K562 (cell line): Measurements from ENCODE around the gene PDK1. TPM values are rescaled to one million over a fixed set of nuclear protein-coding genes. Genes with fewer than 3 reads are reported as not detected.

Experiments
- ATAC-seq: fragments of 200-7000 bp; cut with Tn5 transposase; 3 replicates; pipeline ENCODE4 v1.9.1; 2020; ENCODE audit warnings: moderate library complexity
- BruUV-seq: library from RNA; stranded (reverse); fragments of 400-500 nt; replicated peaks from 2 replicates; lab custom pipeline; 2021; lab: Mats Ljungman, UMichigan
- CTCF ChIA-PET: fragments of 300-600 bp; formaldehyde crosslinking; extraction: SDS; loops from one replicate; lab custom pipeline; 2021; ENCODE audit warnings: low intra/inter-chr PET ratio; lab: Yijun Ruan, JAX
- POLR2A ChIA-PET: fragments of 300-600, 350-650 bp; sonication (Branson Sonifier 250); formaldehyde crosslinking; extraction: SDS; loops from one replicate; lab custom pipeline; 2021; ENCODE audit warnings: antibody characterized with exemption, inconsistent platforms; lab: Yijun Ruan, JAX
- DNase-seq, 4 experiments: peaks; one replicate each; pipeline versions ENCODE4 v3.0.0 to v3.0.0-alpha.2; 2011 to 2018; ENCODE audit warnings: low spot score in 3 of 4, mixed read lengths in 3 of 4; ENCODE audit errors: extremely low read depth in 1 of 4
- FAIRE-seq: peaks from 2 replicates; lab custom pipeline; 2011; peaks lifted over from hg19 to GRCh38; lab: Jason Lieb, UNC
- H2AFZ ChIP-seq: 2 replicates; pipeline ENCODE4 v1.6.0; 2011; ENCODE audit warnings: low read depth, low read length, control low read depth, inconsistent platforms
- H3K27ac ChIP-seq: fragments of 200-600 bp; 3 replicates; pipeline ENCODE4 v1.8.0; 2011; ENCODE audit warnings: low read depth, mild to moderate bottlenecking, control low read depth, inconsistent platforms, low read length, moderate library complexity, mixed read lengths; ENCODE audit errors: extremely low read depth
- H3K27me3 ChIP-seq, 2 experiments: fragments of 300-600 bp in 1 of 2; 2 replicates in 1 of 2; 3 replicates in 1 of 2; pipeline versions ENCODE4 v1.6.0 to v1.8.0; 2011; ENCODE audit warnings: inconsistent platforms in 2 of 2, low read length in 2 of 2, mild to moderate bottlenecking in 1 of 2, mixed read lengths in 1 of 2, moderate library complexity in 1 of 2; ENCODE audit not compliant: control insufficient read depth in 2 of 2, insufficient read depth in 2 of 2
- H3K36me3 ChIP-seq: fragments of 300-600 bp; 3 replicates; pipeline ENCODE4 v1.8.0; 2011; ENCODE audit warnings: mild to moderate bottlenecking, low read length, inconsistent platforms; ENCODE audit not compliant: control insufficient read depth, insufficient read depth
- H3K4me1 ChIP-seq, 2 experiments: fragments of 200-600 bp in 1 of 2; replicated peaks in 1 of 2; 2 replicates in 1 of 2; 3 replicates in 1 of 2; pipeline versions ENCODE4 v1.5.1 to v1.8.0; 2011; ENCODE audit warnings: inconsistent platforms in 2 of 2, low read length in 2 of 2, mild to moderate bottlenecking in 1 of 2, mixed read lengths in 1 of 2, moderate library complexity in 1 of 2; ENCODE audit not compliant: control insufficient read depth in 2 of 2, insufficient read depth in 2 of 2
- H3K4me2 ChIP-seq: 2 replicates; pipeline ENCODE4 v1.6.1; 2011; ENCODE audit warnings: low read length, control low read depth, inconsistent platforms, mixed read lengths; ENCODE audit not compliant: insufficient read depth
- H3K4me3 ChIP-seq: fragments of 200-600 bp; sonication (generic), shearing (Covaris generic); 2 replicates; pipeline ENCODE4 v1.5.1; 2016; ENCODE audit warnings: control low read depth, inconsistent platforms
- H3K79me2 ChIP-seq: fragments of 200-600 bp; 3 replicates; pipeline ENCODE4 v1.8.0; 2011; ENCODE audit warnings: low read length, inconsistent platforms; ENCODE audit not compliant: control insufficient read depth, insufficient read depth
- H3K9ac ChIP-seq, 2 experiments: 2 replicates each; pipeline versions ENCODE4 v1.6.0 to v1.6.1; 2011; ENCODE audit warnings: low read depth in 2 of 2, low read length in 2 of 2, control low read depth in 1 of 2, inconsistent platforms in 1 of 2, mild to moderate bottlenecking in 1 of 2, mixed read lengths in 1 of 2; ENCODE audit not compliant: insufficient read depth in 1 of 2
- H3K9me1 ChIP-seq: one replicate; pipeline ENCODE4 v1.6.0; 2011; ENCODE audit warnings: inconsistent platforms, mild to moderate bottlenecking, low read length, moderate library complexity; ENCODE audit not compliant: control insufficient read depth, insufficient read depth
- H3K9me3 ChIP-seq: replicated peaks from 2 replicates; pipeline ENCODE4 v1.5.1; 2011; ENCODE audit warnings: low read depth, low read length, inconsistent platforms; ENCODE audit not compliant: control insufficient read depth, insufficient read depth
- H4K20me1 ChIP-seq: replicated peaks from 2 replicates; pipeline ENCODE4 v1.6.1; 2011; ENCODE audit warnings: low read length, inconsistent platforms, mixed read lengths; ENCODE audit not compliant: control insufficient read depth, insufficient read depth
- CAMTA2 ChIP-seq: fragments of 250-450 bp; sonication (Bioruptor Pico); conservative IDR thresholded peaks from 2 replicates; pipeline ENCODE4 v1.5.1; 2022
- CREM ChIP-seq: IDR thresholded peaks from 2 replicates; pipeline ENCODE4 v1.6.1; 2014; ENCODE audit warnings: antibody characterized with exemption, low read depth
- EP300 ChIP-seq: IDR thresholded peaks from 2 replicates; pipeline ENCODE4 v1.6.1; 2012; ENCODE audit warnings: low read length, improper control_type of control experiment
- FOXA1 ChIP-seq: fragments of 450-650 bp; IDR thresholded peaks from 2 replicates; pipeline ENCODE4 v1.6.1; 2016; ENCODE audit warnings: mild to moderate bottlenecking, borderline replicate concordance
- KLF1 ChIP-seq: fragments of 450-650 bp; IDR thresholded peaks from 2 replicates; pipeline ENCODE4 v1.6.1; 2016; ENCODE audit warnings: missing genetic modification characterization, missing compliant biosample characterization
- NFIX ChIP-seq: fragments of 250-450 bp; sonication (Bioruptor Pico); IDR thresholded peaks from 2 replicates; pipeline ENCODE4 v1.4.0; 2020; ENCODE audit warnings: low read depth, mild to moderate bottlenecking, moderate library complexity
- RUNX1 ChIP-seq: sonication (generic); IDR thresholded peaks from 2 replicates; pipeline ENCODE4 v1.6.1; 2016; ENCODE audit warnings: antibody characterized with exemption, low read depth
- SAFB ChIP-seq: fragments of 200-400 bp; formaldehyde crosslinking; IDR thresholded peaks from 2 replicates; pipeline ENCODE4 v1.6.1; 2017; ENCODE audit warnings: low read depth, low read length, borderline replicate concordance
- SRSF3 ChIP-seq: fragments of 200-400 bp; formaldehyde crosslinking; IDR thresholded peaks from 2 replicates; pipeline ENCODE4 v1.6.1; 2016; ENCODE audit warnings: mild to moderate bottlenecking, low read length, moderate library complexity; ENCODE audit not compliant: insufficient read depth
- ZNF445 ChIP-seq: fragments of 250-450 bp; sonication (Bioruptor Pico); IDR thresholded peaks from 2 replicates; pipeline ENCODE4 v1.4.0; 2020; ENCODE audit warnings: low read depth, mild to moderate bottlenecking, moderate library complexity
- in situ Hi-C: fragments of 300-500 bp; cut with MboI; formaldehyde crosslinking; loops from 4 replicates; pipeline ENCODE4 v1.15.0; 2018; ENCODE audit warnings: inconsistent platforms, mixed read lengths
- intact Hi-C: fragments of 100-400 bp; cut with micrococcal nuclease; formaldehyde crosslinking; loops from 2 replicates; pipeline ENCODE4 v1.14.2; 2022
- polyA plus RNA-seq, 8 experiments: library from polyadenylated mRNA; depleted of rRNA in 4 of 8; stranded (reverse) in 5 of 8; unstranded in 3 of 8; fragments of >200 nt; fragmentation: Nextera tagmentation in 2 of 8; fragmentation: Illumina TruSeq in 1 of 8; extraction: Ambion mirVana in 2 of 8; extraction: Trizol in 1 of 8; gene quantifications; 2 replicates each; pipeline versions ENCODE4 v1.2.1 to v1.2.3, GENCODE V29; 2011 to 2014; ENCODE audit warnings: inconsistent platforms in 1 of 8, missing spikeins in 1 of 8
- total RNA-seq, 7 experiments: library from RNA; depleted of rRNA in 6 of 7; stranded (reverse); fragments of >200 nt in 6 of 7; fragmentation: Illumina TruSeq in 2 of 7; extraction: Trizol in 2 of 7; gene quantifications; 2 replicates each; pipeline versions ENCODE4 v1.2.1 to v1.2.3, GENCODE V29; 2011 to 2021; ENCODE audit warnings: low replicate concordance in 1 of 7
- TF ChIP-seq, protein P1 (sequence below): fragments of 250-450 bp; sonication (Bioruptor Pico); IDR thresholded peaks from 2 replicates; pipeline ENCODE4 v1.8.0; 2022; ENCODE audit warnings: moderate library complexity, mild to moderate bottlenecking, inconsistent platforms

Gene PDK1
- total and polyA plus RNA-seq, 9 of the 15 experiments (the other 6 are each of a cell fraction or from before 2014, with no cell fraction given) = 3.5 to 176 (median 13.9) TPM

DNA sequence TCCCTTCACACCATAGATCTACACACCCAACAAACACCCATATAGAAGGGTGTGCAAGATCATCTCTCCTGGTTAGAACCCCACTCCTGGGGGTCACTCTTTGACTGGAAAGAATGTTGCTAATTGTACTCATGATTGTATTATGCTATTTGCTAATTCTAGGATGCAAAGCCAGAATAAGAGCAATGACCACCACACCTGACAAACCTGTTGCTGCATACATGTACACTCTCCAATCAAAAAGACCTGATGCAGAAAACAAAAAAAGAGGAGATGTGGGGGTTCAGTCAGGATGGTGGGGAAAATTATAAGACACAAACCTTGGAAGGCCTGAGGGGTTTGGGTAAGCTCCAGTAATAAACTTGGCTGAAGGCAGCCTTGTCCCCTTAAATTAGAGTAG is 36.9 kb upstream of the PDK1 start:
- in situ Hi-C loops = no loop called here
- no peaks in the 10 kb centered on the region for H4K20me1 ChIP-seq
- H3K9ac ChIP-seq = no peak overlapping the region
- POLR2A ChIA-PET = no interaction called here
- intact Hi-C loops = no loop called here
- TF ChIP-seq ZNF445 (CRISPR knock-in tag) (no peak), SRSF3 (no peak), CAMTA2 (CRISPR knock-in tag) (no peak), SAFB (no peak), RUNX1 (no peak), KLF1 (tag) (no peak), EP300 (no peak), NFIX (CRISPR knock-in tag) (no peak), CREM (no peak), FOXA1 (no peak)
- TF ChIP-seq, protein P1, sequence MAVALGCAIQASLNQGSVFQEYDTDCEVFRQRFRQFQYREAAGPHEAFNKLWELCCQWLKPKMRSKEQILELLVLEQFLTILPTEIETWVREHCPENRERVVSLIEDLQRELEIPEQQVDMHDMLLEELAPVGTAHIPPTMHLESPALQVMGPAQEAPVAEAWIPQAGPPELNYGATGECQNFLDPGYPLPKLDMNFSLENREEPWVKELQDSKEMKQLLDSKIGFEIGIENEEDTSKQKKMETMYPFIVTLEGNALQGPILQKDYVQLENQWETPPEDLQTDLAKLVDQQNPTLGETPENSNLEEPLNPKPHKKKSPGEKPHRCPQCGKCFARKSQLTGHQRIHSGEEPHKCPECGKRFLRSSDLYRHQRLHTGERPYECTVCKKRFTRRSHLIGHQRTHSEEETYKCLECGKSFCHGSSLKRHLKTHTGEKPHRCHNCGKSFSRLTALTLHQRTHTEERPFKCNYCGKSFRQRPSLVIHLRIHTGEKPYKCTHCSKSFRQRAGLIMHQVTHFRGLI (CRISPR knock-in tag) = no peak
- H3K36me3 ChIP-seq = no peaks in the 10 kb centered on the region
- ATAC-seq (no peak), DNase-seq (no peak), FAIRE-seq (no peak)
- H3K27ac ChIP-seq = no peak overlapping the region
- no peaks in the 10 kb centered on the region for H3K9me1 ChIP-seq
- peaks cover 5 to 6% of the 10 kb centered on the region in 2 experiments for H3K4me1 ChIP-seq
- no peak overlapping the region for H3K4me2 ChIP-seq
- 0 out of 2 replicates have a peak, but pooled peaks cover 4% of the 10 kb centered on the region for H3K9me3 ChIP-seq
- no TSS peak for BruUV-seq
- no peaks in the 10 kb centered on the region; a peak in 1 of 5 replicates for H3K27me3 ChIP-seq
- CTCF ChIA-PET = no interaction called here
- no peak overlapping the region for H2AFZ ChIP-seq
- no peak overlapping the region for H3K4me3 ChIP-seq
- H3K79me2 ChIP-seq = no peaks in the 10 kb centered on the region
